ENCODE measurements around the gene SHF.
"Not testable (repeated sequence)": the region's sequence is repeated elsewhere in the genome, so short reads cannot be mapped to it uniquely, and the experiment has no call there.

Gene SHF, protein sequence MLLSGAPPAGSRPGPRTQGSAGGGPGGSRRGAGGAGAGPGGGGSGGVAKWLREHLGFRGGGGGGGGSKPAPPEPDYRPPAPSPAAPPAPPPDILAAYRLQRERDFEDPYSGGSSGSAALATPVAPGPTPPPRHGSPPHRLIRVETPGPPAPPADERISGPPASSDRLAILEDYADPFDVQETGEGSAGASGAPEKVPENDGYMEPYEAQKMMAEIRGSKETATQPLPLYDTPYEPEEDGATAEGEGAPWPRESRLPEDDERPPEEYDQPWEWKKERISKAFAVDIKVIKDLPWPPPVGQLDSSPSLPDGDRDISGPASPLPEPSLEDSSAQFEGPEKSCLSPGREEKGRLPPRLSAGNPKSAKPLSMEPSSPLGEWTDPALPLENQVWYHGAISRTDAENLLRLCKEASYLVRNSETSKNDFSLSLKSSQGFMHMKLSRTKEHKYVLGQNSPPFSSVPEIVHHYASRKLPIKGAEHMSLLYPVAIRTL

GRCh38 chr15:45187894-45188830, at the start of gene SHF:
Gene SHF (minus strand): TSS chr15:45187966. CDS start chr15:45187951, 15 bp downstream.
- DNase-seq (ENCODE audit: low spot score) = peak; percentile 32

GRCh38 chr15:45236806-45237205, 49.0 kb upstream of the SHF start:
- DNase-seq (ENCODE audit: low spot score) = not testable (repeated sequence)

GRCh38 chr15:45234562-45235235, 46.9 kb upstream of the SHF start:
- DNase-seq (ENCODE audit: low spot score) = no peak

DNA sequence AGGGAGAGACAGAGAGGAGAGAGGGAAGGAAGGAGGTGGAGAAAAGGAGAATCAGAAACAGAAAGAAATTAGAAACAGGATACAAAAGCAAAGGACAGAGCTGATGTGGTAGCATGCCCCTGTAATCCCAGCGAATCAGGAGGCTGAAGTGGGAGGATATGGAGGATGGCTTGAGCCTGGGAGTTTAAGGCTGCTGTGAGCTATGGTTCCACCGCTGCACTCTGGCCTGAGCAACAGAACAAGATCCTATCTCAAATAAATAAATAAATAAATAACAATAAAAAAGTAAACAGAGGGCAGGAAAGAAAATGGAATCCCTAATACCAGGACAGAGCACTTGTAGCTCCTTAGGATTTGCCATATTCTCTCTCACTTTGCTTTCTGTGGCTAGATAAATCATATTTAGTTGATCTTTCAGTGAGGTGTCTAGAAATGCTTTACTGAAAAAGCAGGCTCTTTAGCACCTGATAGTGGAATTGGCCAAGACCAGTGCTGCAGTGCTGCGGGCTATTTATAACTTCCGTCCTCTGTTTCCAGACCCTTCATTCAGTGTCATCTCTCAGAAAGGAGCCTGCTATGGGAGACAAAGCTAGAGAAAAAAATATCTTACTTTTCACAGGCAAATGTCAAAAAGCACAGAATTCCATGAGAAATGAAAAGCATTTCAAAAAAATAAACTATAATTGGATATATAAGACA, 44.2 kb upstream of the SHF start:
- DNase-seq (ENCODE audit: low spot score) = no peak

DNA sequence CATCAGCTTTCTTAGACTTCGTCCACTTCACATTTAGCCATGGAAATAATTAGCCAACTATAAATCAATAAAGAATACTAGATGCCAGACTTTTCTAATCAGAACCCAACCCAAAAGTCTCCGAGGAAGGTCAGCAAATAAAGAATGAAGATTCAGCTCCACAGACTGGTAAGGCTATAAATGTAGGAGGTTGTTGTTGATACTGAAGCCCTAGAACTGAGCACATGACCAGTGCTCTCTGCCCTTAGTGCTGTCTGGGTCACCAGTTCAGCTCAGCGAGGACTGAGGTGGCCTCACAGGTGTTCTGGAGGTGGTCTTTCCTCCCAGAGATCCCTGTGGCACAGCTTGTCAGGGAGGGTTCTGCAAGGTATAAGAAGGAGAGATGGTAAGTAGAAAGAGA, 43.4 kb upstream of the SHF start:
- no peak for DNase-seq (ENCODE audit: low spot score)

DNA sequence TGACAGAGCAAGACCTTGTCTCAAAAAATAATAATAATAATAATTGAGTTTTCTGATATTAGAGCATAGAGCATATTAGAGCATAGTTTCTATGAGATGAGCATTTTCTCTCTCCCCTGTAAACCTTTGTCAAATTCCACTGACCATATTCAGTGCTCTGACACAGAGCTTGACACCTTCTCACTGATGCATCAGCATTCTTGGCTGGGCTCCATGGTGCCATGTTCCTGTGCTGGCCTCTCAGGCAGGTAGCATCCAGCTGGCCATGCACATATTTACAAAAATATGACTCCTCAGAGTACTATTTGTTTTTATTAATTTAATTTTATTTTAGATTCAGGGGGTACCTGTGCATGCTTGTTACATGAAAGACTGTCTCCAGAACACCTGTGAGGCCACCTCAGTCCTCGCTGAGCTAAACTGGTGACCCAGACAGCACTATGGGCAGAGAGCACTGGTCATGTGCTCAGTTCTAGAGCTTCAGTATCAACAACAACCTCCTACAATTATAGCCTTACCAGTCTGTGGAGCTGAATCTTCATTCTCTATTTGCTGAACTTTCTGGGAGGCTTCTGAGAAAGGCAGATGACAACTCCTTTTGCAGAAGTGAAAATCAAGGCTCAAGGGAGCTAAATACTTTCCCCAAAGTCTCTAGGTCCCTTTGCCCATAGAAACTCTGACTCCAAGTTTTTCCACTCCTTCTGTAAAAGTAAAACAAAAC, 42.6 kb upstream of the SHF start:
- no peak for DNase-seq (ENCODE audit: low spot score)

DNA sequence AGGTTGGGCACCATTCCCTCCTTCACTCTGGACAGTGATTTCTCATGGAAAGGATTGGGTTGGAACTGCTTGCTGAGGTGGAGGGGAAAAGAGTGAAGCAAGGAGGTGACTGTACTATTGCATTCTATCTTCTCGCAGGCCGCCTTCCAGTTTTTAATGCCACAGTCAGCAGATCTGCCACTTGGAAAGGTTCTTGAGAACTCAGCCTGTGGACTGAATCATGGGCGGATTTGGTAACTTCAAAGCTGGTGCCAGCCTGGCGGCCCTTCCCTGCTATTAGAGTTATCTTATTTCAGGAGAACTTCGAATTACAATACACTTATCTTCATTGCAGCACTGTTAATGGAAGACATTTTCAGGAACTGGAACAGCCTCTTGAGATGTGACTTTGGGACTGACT, 41.2 kb upstream of the SHF start:
- no peak for DNase-seq (ENCODE audit: low spot score)

GRCh38 chr15:45225506-45226273, 37.9 kb upstream of the SHF start:
- no peak for DNase-seq (ENCODE audit: low spot score)

DNA sequence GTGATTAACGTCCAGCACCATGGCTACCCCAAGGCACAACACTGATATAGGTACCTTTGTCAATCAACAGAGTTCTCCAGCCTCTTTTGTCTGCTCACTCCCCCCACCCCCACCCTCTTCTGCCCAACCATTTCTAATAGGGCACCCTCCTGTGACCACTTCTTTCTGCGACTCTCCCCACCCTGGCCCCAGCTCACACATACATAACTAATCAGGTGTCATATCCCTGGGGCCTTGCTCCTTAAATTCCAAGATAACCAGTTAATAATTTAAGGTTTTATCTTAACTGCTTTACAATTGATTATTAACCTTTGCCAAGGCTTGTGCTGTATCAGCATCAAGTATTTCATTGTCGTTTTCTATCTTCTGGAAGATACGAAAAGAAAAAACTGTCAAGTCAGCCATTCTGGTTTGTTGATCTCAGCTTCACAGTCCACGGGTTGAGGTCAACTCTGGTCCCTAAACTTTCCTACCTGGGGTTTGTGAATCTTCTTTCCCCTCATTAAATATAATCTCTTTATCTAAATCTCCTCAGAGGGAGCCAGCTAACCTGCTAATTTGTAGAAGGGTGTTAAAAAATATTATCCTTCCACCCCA, 37.0 kb upstream of the SHF start:
- no peak for DNase-seq (ENCODE audit: low spot score)

DNA sequence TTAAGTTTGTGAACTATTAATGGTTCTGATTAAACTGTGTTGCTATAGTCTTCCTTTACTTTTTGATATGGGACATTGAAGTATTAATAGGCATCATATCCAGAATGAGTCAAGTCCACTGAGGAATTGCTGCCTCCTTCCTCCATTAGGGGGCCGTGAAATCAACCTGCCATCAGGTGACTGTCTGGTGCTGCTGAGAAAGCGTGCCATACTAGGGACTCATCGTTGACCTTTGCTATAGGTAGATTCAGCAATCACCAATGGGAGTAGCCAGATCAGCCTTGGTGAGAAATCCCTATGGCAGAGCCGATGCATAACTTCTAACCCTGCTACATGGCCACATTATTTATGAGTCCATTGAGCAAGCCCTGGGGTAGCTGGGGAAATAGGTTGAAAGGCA, 34.2 kb upstream of the SHF start:
- DNase-seq (ENCODE audit: low spot score) = no peak

GRCh38 chr15:45221053-45221599, 33.4 kb upstream of the SHF start:
- DNase-seq (ENCODE audit: low spot score) = no peak

- DNase-seq (ENCODE audit: low spot score) = no peak
Measured at GRCh38 chr15:45212493-45212892, 24.7 kb upstream of the SHF start.

GRCh38 chr15:45205192-45205591, 17.4 kb upstream of the SHF start:
- DNase-seq (ENCODE audit: low spot score) = peak; percentile 58

DNA sequence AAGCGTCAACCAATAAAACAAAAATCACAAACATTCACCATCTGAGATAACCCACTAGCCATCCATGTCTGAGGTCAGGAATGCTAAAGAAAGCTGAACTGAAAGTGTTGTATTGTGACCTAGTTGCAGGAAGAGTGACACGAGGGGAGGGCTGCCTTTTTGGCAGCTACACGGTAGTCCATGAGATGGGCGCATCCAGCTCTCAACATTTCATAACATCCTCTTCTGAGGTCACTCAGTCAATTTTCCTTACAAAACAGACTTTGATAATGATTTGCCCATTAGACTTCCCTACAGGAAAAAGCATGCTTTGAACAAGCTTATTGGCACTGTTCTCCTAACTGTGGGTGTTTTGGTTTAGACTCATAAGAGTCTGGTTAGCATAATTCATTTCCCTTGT, 15.4 kb upstream of the SHF start:
- no peak for DNase-seq (ENCODE audit: low spot score)

DNA sequence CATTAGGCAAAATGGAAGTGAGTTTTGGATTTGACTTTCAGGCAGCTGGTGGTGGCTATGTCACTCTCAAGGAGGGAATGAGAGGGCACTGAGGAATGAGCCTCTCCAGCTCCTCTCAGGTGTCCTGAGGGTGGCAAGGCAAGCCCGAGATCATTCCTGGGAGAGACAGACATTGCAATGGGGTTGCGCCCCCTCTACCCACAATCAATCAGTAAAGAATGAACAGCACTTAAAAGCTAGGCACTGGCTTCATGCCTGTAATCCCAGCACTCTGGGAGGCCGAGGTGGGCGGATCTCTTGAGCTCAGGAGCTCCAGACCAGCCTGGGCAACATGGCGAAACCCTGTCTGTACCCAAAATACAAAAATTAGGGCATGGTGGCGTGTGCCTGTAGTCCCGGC, 14.1 kb upstream of the SHF start:
- DNase-seq (ENCODE audit: low spot score) = no peak

GRCh38 chr15:45201557-45201859, 13.7 kb upstream of the SHF start:
- no peak for DNase-seq (ENCODE audit: low spot score)

GRCh38 chr15:45200799-45201556, 13.2 kb upstream of the SHF start:
- DNase-seq (ENCODE audit: low spot score) = peak; percentile 75

DNA sequence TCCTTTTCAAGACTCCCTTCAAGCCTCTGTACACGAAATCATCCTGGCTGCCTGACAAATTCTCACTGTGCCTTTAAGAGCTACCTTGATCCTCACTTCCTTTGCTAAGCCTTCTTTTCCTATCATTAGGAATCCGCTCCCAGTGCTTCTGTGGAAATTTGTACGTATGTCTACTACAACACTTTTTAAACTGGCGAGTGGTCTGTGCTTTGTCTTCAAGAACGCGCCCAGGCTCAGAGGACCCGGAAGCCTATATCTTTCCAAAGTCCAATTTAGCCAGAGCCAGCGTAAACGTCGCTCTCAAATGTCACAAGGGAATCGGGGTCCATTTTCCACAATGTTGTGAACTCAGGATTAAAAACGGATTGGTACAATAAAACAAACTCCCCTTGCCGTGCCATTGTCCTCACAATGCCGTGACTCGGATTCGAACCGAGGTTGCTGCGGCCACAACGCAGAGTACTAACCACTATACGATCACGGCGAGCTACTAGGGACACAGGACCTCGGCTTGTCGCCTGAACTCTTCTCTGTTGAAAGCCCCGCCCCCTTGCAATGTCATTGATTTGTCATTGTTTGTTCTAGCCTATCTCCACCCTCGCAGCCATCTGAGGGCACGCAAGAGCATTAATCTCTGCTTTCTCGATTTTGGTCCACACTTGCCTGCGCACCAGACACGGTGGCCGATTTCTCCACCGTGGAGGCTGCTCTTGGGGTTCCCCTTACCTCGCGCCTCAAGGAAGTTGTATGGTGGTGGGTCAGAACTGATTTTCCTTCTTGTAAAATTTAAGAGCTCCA, 12.4 kb upstream of the SHF start:
- peak; percentile 98 for DNase-seq (ENCODE audit: low spot score)
